Lower leg skin (tissue), 4 donors: ENCODE results near the gene TBC1D9. TPM values are rescaled to one million over a fixed set of nuclear protein-coding genes. Genes with fewer than 3 reads are reported as not detected.

Experiments
- DNase-seq, 2 donors: peaks; one replicate each; pipeline ENCODE4 v3.0.0-alpha.2; 2019; ENCODE audit warnings: low spot score in 2 of 2
- H3K4me3 ChIP-seq: fragments of 200-600 bp; sonication (generic); 2 replicates; pipeline ENCODE4 v1.5.1; 2017; ENCODE audit warnings: mild to moderate bottlenecking, low read depth; ENCODE audit not compliant: poor library complexity, severe bottlenecking
- POLR2A ChIP-seq, 2 donors: fragments of 450-650 bp; IDR thresholded peaks; one replicate each; pipeline ENCODE4 v1.6.1; 2016 to 2017; ENCODE audit warnings: antibody characterized with exemption in 2 of 2, mild to moderate bottlenecking in 1 of 2, moderate library complexity in 1 of 2
- WGBS, 2 donors: methylation state at CpG; one replicate each; pipeline ENCODE4 v1.1.5; 2018; 5-methylcytosine and 5-hydroxymethylcytosine counted together
- intact Hi-C: fragments of 100-400 bp; cut with DNase I; formaldehyde crosslinking; loops from one replicate; pipeline ENCODE4 v1.15.0; 2023; ENCODE audit warnings: low total_unique reads
- total RNA-seq, 4 donors: library from RNA; depleted of rRNA; stranded (reverse); fragments of >200 nt; gene quantifications; one replicate each; pipeline ENCODE4 v1.1.0, GENCODE V29; 2016
- TF ChIP-seq, protein P1 (sequence below), 3 donors: fragments of 450-650 bp; IDR thresholded peaks; one replicate each; pipeline ENCODE4 v1.5.1; 2016; ENCODE audit warnings: antibody characterized with exemption in 3 of 3, mild to moderate bottlenecking in 3 of 3, moderate library complexity in 2 of 3

TBC1D9 gene
- total RNA-seq, 4 donors from 2014 or later, result 5.7 to 13.0 (median 7.3) TPM

DNA sequence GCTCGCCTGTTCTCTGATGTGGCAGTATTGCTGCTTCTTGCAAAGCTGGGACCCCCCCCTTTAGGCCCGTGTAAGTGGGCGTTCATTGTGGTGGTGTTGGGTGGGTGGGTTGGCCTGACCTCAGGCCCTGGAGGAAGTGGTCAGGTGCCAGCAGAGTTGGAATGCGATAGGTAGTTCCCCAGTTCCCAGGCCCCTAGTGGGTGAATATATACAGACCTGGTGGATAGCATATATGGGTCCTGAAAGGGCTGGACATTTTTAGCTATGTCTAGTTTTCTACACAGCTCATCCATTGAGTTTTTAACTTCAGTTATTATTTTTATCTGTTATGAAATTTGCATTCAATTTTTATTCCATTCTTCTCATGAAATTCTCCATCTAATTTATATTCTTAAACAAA lies 151.6 kb downstream of the TBC1D9 start:
- no peak for DNase-seq
- TF ChIP-seq POLR2A (IDR thresholded peaks at IDR 0.05), result no peak
- TF ChIP-seq, protein P1, sequence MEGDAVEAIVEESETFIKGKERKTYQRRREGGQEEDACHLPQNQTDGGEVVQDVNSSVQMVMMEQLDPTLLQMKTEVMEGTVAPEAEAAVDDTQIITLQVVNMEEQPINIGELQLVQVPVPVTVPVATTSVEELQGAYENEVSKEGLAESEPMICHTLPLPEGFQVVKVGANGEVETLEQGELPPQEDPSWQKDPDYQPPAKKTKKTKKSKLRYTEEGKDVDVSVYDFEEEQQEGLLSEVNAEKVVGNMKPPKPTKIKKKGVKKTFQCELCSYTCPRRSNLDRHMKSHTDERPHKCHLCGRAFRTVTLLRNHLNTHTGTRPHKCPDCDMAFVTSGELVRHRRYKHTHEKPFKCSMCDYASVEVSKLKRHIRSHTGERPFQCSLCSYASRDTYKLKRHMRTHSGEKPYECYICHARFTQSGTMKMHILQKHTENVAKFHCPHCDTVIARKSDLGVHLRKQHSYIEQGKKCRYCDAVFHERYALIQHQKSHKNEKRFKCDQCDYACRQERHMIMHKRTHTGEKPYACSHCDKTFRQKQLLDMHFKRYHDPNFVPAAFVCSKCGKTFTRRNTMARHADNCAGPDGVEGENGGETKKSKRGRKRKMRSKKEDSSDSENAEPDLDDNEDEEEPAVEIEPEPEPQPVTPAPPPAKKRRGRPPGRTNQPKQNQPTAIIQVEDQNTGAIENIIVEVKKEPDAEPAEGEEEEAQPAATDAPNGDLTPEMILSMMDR (IDR thresholded peaks at IDR 0.05), result no peak
- intact Hi-C loops, result loop anchor here (10.0 kb wide), 1 partner anchor 250 kb away; no protein-coding TSS in a partner anchor
- 79 to 87% methylated on average over 4 of the region's 4 CpGs for WGBS, 2 donors
- no peak overlapping the region for H3K4me3 ChIP-seq

GRCh38 chr4:140603286-140603685 lies 152.9 kb downstream of the TBC1D9 start:
- TF ChIP-seq, protein P1 (IDR thresholded peaks at IDR 0.05), result no peak
- no peak for TF ChIP-seq POLR2A (IDR thresholded peaks at IDR 0.05)
- no peak for DNase-seq
- 42 to 64% methylated on average over 2 of the region's 2 CpGs for WGBS, 2 donors
- intact Hi-C loops, result loop anchor here (10.0 kb wide), 1 partner anchor 252 kb away; no protein-coding TSS in a partner anchor
- H3K4me3 ChIP-seq, result no peak overlapping the region

- H3K4me3 ChIP-seq, result no peak overlapping the region
- 87 to 95% methylated on average over 2 of the region's 2 CpGs for WGBS, 2 donors
- intact Hi-C loops, result loop anchor here (10.0 kb wide), 1 partner anchor 252 kb away; no protein-coding TSS in a partner anchor
- no peak for DNase-seq
- TF ChIP-seq POLR2A (IDR thresholded peaks at IDR 0.05), result no peak
- TF ChIP-seq, protein P1 (IDR thresholded peaks at IDR 0.05), result no peak
Observed at GRCh38 chr4:140602714-140603113, 153.5 kb downstream of the TBC1D9 start.

DNA sequence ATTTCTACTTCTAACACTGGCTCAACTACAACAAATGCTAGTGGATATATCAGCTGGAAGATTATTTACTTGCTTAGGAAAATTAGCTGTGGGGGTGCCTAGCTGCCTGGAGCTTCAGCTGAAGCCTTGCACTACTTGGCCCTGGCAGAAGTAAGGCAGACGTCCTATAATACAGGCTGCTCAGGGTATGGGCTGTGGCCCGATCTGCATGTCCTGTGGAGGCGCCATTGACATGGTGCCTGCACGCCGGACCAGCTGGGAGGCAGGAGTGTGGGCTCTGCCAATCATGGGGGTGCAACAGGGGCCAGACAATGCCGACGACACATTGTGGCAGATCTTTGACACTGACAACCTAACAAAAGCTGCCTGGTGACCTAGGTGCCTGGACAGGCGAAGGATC lies 155.8 kb downstream of the TBC1D9 start:
- DNase-seq, result no peak
- WGBS, 2 donors, result 82 to 93% methylated on average over 8 of the region's 8 CpGs
- no peak overlapping the region for H3K4me3 ChIP-seq
- no peak for TF ChIP-seq POLR2A (IDR thresholded peaks at IDR 0.05)
- TF ChIP-seq, protein P1 (IDR thresholded peaks at IDR 0.05), result no peak
- intact Hi-C loops, result loop anchor here (10.0 kb wide), 1 partner anchor 254 kb away; no protein-coding TSS in a partner anchor

DNA sequence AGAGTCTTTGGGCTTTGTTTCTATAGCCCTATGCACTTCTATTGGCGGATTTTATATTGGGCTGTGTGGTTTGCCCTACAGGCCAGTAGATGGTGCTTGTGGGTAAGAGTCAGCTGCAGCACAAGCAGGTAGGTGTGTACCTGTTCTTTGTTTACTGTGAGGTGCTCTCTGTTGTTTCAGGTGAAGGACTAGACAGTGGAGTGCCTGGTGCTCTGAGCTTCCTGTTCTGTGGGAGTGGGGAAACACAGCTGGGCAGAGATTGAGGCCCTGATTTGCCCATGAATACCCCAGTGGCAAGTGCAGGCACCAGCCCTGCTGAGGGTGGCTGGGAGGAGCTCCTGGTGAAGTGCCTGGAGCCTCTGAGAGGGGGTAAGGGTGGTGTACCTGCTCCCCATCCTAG lies 161.1 kb downstream of the TBC1D9 start:
- intact Hi-C loops, result no loop called here
- 40 to 60% methylated on average over 1 of the region's 1 CpG for WGBS, 2 donors
- no peak overlapping the region for H3K4me3 ChIP-seq
- no peak for DNase-seq
- no peak for TF ChIP-seq POLR2A (IDR thresholded peaks at IDR 0.05)

GRCh38 chr4:140584439-140584838 lies 171.7 kb downstream of the TBC1D9 start:
- 35 to 50% methylated on average over 1 of the region's 1 CpG for WGBS, 2 donors
- TF ChIP-seq, protein P1 (IDR thresholded peaks at IDR 0.05), result no peak
- no peak for TF ChIP-seq POLR2A (IDR thresholded peaks at IDR 0.05)
- no peak for DNase-seq
- no peak overlapping the region for H3K4me3 ChIP-seq
- intact Hi-C loops, result no loop called here
